C4-2B (cell line): ENCODE results near the gene PRMT6.

ENCODE experiments used
- CTCF ChIP-seq: fragments of 450-650 bp; conservative IDR thresholded peaks from 2 replicates; pipeline ENCODE4 v1.5.1; 2017; ENCODE audit warnings: mild to moderate bottlenecking
- ZFX ChIP-seq: fragments of 450-650 bp; IDR thresholded peaks from 2 replicates; pipeline ENCODE4 v1.6.1; 2017

- TF ChIP-seq CTCF = no peak
- no peak for TF ChIP-seq ZFX
These were observed 24.6 kb downstream of the PRMT6 start for GRCh38 chr1:107081102-107081501.
